K562 treated with DMSO at 1 percent for 24 hours (cell line): Measurements from ENCODE around the gene RAB26. TPM values are rescaled to one million over a fixed set of nuclear protein-coding genes. Genes with fewer than 3 reads are reported as not detected.

ENCODE experiments used
- total RNA-seq: library from RNA; unstranded; fragments of 300-600 nt; gene quantifications from 2 replicates; pipeline ENCODE4 v1.2.3, GENCODE V29; 2022; ENCODE audit warnings: low read depth; ENCODE audit not compliant: insufficient read depth

RAB26 gene, protein sequence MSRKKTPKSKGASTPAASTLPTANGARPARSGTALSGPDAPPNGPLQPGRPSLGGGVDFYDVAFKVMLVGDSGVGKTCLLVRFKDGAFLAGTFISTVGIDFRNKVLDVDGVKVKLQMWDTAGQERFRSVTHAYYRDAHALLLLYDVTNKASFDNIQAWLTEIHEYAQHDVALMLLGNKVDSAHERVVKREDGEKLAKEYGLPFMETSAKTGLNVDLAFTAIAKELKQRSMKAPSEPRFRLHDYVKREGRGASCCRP
- total RNA-seq: 4.4 and 5.8 TPM in 2 replicates

DNA sequence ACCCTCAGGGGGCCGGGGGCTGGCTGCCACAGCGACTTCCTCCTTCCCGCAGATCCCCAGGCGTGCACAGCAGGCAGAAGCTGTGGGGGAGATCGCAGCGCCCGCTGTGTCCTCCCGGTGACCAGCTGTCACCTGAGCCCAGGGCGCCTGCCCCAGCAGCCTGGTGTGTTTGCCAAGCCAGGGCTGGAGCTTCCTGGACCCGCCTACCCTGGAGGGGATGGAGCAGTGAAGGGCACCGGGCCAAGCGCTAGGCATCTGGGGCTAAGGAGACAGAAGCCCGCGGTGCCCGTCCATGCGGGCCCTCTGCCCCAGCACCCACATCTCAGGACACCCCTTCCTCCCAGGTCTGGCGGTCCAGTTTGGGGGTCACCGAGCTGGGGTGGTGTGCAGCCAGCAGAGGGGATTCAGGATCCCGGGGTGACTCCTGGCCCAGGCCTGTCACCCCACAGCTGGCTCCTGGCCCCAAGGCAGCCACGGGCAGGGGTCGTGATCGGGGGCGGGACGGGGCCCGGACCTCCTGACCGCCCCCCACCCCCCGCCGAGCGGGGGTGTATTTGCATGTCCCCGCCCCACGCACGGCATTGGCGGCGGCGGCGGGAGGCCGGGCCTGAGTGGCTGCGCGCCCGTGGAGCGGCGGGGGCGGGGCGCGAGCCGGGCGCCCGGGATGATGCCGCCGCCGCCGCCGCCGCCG, at the start of gene RAB26:
Gene RAB26, plus strand, starts transcription at position 645 of the 691 bp plus-strand sequence. CDS start 159 bp downstream, outside the sequence.

DNA sequence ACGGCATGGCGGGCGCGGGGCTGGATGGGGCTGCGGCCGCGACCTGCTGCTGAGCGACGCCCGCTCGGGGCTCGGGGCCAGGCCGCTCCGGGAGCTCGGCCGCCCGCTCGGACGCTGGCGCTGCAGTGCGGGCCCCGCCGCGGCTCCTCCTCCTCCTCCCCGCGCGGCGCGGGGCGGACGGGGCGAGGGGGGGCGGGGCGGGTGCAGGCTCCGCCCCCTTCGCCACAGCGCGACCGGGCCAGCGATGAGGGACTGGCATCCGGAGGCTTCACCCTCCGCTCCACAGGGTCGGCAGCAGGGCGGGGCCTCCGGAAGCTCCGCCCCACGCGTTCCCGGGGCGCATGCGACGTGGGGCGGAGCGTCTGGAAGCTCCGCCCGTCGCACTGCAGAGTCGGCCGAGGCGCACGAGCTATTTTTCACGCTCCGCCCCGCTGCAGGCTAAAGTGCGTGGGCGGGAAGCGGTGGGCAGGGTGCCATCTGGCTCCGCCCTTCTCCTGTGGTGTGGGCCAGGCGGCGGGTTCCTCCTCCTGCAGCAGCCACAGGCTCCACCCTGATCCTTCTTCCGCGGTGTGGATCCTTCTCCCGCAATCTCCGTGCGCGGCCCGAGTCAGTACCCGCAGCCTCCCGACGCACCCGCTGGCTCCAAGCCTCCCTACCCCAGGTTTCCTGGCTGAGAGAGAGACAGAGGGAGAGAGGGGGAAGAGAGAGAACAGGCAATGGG, 12.5 kb upstream of the RAB26 start, which contains the start of gene PKD1:
Gene PKD1, minus strand, starts transcription at position 129 of the 721 bp plus-strand sequence. CDS start 209 bp downstream, outside the sequence.

DNA sequence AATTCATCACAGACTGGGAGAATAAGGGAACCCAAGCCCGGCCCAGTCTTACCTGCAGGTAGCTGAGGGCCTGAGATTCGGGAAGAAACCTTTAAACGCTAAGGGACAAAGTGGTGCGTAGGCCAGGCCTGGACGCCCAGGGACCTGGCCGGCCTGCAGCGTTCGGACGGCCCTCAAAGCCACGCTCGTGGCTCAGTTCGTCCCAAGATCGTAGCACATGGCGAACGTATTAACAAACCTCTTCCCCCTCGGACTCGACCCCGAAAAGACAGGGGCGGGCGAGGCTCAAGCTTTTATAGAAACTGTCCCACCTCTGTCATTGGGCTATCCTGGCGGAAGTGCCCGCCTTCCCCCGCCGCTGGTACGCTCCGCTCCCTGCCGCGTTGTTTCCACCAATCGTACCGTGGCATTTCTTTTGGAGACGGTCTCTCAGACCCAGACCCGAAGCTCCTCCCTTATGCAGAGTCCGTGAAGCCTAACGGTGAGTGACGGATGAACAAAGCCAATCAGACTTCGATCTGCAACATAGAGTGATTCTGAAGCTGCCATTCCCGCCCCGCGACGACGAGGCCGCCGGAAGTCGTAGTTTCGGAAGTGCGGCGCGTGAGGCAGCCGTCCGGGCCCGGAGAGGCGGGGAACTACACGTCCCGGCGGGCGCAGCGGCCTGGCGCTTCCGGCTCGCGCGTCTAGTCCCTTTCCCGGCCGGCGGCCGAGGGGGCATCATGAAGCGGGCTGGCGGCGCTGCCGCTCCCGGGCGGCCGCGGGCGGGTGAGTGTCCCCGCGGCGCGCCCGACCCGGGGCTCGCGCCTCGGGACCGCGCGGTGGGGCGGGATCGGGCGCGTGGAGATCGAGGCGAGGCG, 6.9 kb downstream of the RAB26 start, which contains the start of gene TRAF7:
Gene TRAF7, plus strand, starts transcription at position 692 of the 860 bp plus-strand sequence. CDS start 8,139 bp downstream, outside the sequence.

DNA sequence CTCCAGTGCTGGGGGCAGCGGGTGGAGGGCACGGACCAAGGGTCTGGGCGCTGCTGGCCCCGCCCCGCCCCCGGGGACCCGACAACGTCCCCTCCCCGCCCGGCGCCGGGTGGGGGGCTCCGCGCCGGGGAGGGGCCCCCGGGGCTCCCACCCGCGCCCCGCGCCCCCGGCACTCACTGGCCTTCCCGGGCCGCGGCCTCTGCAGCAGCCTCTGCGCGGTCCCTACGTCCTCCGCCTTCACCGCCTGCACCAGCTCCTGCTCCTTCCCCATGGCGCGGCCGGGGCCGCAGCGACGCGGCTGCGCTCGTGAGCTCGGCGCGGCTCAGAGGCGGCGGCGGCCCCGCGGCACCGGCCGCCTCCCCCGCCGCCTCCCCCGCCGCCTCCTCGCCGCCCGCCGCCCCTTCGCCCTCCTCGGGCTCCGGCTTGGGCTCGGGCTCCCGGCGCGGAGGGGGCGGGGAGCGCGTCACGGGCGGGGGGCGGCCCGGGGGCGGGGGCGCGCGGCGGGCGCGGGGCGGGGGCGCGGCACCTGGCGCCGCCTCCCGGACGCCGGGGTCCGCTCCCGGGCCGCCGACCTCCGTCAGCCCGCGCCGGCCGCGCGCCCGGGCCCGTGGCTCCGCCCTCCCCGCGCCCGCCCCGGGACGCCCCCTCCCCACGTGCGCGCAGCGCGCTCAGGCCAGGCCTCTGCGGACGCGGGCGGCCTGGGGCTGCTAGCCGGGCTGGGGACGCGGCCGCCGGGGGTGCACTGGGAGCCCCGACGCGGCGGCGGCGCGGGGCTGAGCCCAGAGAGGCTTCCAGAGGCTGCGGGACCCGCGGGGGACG, 47.9 kb downstream of the RAB26 start, which contains the start of gene CASKIN1:
Gene CASKIN1, minus strand, starts transcription at position 444 of the 819 bp plus-strand sequence. Its CDS starts 173 bp downstream, at position 271.

Other genes starting within 250 kb of the RAB26 start
- gene HS3ST6, start 230.2 kb upstream of the RAB26 start, total RNA-seq: not detected in 2 replicates
- 194 and 209 TPM in 2 replicates for gene MSRB1, start 205.4 kb upstream of the RAB26 start, total RNA-seq
- gene RPL3L, start 193.9 kb upstream of the RAB26 start, total RNA-seq: 0.23 and 0.29 TPM in 2 replicates
- gene NDUFB10, start 189.1 kb upstream of the RAB26 start, total RNA-seq: 256 and 274 TPM in 2 replicates
- 6,981 and 7,733 TPM in 2 replicates for gene RPS2, start 183.8 kb upstream of the RAB26 start, total RNA-seq
- gene RNF151, start 181.8 kb upstream of the RAB26 start, total RNA-seq: not detected in 2 replicates
- gene TBL3, start 176.6 kb upstream of the RAB26 start, total RNA-seq: 59.5 and 67.9 TPM in 2 replicates
- gene NOXO1, start 167.2 kb upstream of the RAB26 start, total RNA-seq: not detected in 2 replicates
- 56.1 and 57.0 TPM in 2 replicates for gene GFER, start 164.4 kb upstream of the RAB26 start, total RNA-seq
- 42.4 and 48.1 TPM in 2 replicates for gene SYNGR3, start 158.7 kb upstream of the RAB26 start, total RNA-seq
- gene ZNF598, start 138.8 kb upstream of the RAB26 start, total RNA-seq: 111 and 123 TPM in 2 replicates
- 3.2 and 4.2 TPM in 2 replicates for gene NPW, start 128.8 kb upstream of the RAB26 start, total RNA-seq
- 28.4 and 30.8 TPM in 2 replicates for gene NHERF2, start 121.7 kb upstream of the RAB26 start, total RNA-seq
- gene NTHL1, start 100.8 kb upstream of the RAB26 start, total RNA-seq: 31.0 and 36.5 TPM in 2 replicates
- gene TSC2, start 100.6 kb upstream of the RAB26 start, total RNA-seq: 69.9 and 72.9 TPM in 2 replicates
- 95.2 and 111 TPM in 2 replicates for gene PKD1, start 12.7 kb upstream of the RAB26 start, total RNA-seq
- gene TRAF7, start 7.2 kb downstream of the RAB26 start, total RNA-seq: 114 and 120 TPM in 2 replicates
- 2.6 and 3.7 TPM in 2 replicates for gene CASKIN1, start 48.0 kb downstream of the RAB26 start, total RNA-seq
- gene MLST8, start 56.8 kb downstream of the RAB26 start, total RNA-seq: 58.9 and 88.9 TPM in 2 replicates
- 12.8 and 15.0 TPM in 2 replicates for gene BRICD5, start 62.2 kb downstream of the RAB26 start, total RNA-seq
- gene PGP, start 66.2 kb downstream of the RAB26 start, total RNA-seq: 90.8 and 100 TPM in 2 replicates
- gene E4F1, start 75.0 kb downstream of the RAB26 start, total RNA-seq: 49.6 and 60.2 TPM in 2 replicates
- gene DNASE1L2, start 87.8 kb downstream of the RAB26 start, total RNA-seq: 5.9 and 7.8 TPM in 2 replicates
- 445 and 473 TPM in 2 replicates for gene ECI1, start 103.0 kb downstream of the RAB26 start, total RNA-seq
- gene RNPS1, start 119.5 kb downstream of the RAB26 start, total RNA-seq: 229 and 242 TPM in 2 replicates
- 30.6 and 32.9 TPM in 2 replicates for gene ABCA3, start 192.1 kb downstream of the RAB26 start, total RNA-seq